Ovary (tissue), 3 donors: Measurements from ENCODE around the gene PCYT1A.

Experiments used
- CTCF ChIP-seq, 3 donors: fragments of 450-650 bp in 2 of 3; fragments of 200-600 bp in 1 of 3; IDR thresholded peaks; one replicate each; pipeline versions ENCODE4 v1.5.1 to v1.8.0; 2016 to 2022; ENCODE audit warnings: antibody characterized with exemption in 3 of 3, mild to moderate bottlenecking in 1 of 3
- EP300 ChIP-seq: sonication (generic); formaldehyde crosslinking; IDR thresholded peaks from one replicate; pipeline ENCODE4 v1.6.1; 2017; ENCODE audit warnings: antibody characterized with exemption
- donor health status: DM: no; HTN: no; CAD: no.

DNA sequence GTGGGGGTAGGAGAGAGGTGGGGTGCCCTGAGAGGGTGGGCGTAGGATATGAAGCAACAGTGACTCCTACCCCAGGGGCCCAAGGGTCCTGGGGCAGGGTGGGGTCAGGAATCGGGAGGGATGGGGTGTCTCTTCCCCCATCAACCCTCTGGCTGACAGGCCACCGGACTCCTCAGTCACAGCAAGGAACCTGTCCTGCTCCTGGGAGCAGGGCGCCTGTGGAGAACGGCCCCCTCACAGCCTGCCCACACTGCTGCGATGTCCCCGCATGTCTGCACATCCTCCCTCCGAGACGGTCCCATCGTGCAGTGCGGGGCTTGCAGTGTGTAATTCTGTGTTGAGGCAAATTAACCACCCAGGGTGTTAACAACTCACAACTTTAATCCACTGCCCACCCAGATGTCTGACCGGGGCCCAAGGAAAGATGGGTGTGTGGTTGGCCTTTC lies 48.0 kb upstream of the PCYT1A start:
- TF ChIP-seq CTCF (IDR thresholded peaks at IDR 0.05) (no peak), EP300 (no peak)
